HG03460 (cell line): ENCODE results near the gene TADA2B.

Experiments
- ATAC-seq: cut with Tn5 transposase; IDR thresholded peaks from one replicate; pipeline ENCODE4 v1.9.1; 2021; ENCODE audit not compliant: unreplicated experiment

TADA2B gene, protein sequence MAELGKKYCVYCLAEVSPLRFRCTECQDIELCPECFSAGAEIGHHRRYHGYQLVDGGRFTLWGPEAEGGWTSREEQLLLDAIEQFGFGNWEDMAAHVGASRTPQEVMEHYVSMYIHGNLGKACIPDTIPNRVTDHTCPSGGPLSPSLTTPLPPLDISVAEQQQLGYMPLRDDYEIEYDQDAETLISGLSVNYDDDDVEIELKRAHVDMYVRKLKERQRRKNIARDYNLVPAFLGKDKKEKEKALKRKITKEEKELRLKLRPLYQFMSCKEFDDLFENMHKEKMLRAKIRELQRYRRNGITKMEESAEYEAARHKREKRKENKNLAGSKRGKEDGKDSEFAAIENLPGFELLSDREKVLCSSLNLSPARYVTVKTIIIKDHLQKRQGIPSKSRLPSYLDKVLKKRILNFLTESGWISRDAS

GRCh38 chr4:7043284-7044136, at the start of gene TADA2B:
Gene TADA2B (plus strand): TSS chr4:7043372. CDS start chr4:7043580, 208 bp downstream.
- peak; percentile 19 for ATAC-seq

- no peak for ATAC-seq
Observed at GRCh38 chr4:6996481-6996880, 46.7 kb upstream of the TADA2B start.

DNA sequence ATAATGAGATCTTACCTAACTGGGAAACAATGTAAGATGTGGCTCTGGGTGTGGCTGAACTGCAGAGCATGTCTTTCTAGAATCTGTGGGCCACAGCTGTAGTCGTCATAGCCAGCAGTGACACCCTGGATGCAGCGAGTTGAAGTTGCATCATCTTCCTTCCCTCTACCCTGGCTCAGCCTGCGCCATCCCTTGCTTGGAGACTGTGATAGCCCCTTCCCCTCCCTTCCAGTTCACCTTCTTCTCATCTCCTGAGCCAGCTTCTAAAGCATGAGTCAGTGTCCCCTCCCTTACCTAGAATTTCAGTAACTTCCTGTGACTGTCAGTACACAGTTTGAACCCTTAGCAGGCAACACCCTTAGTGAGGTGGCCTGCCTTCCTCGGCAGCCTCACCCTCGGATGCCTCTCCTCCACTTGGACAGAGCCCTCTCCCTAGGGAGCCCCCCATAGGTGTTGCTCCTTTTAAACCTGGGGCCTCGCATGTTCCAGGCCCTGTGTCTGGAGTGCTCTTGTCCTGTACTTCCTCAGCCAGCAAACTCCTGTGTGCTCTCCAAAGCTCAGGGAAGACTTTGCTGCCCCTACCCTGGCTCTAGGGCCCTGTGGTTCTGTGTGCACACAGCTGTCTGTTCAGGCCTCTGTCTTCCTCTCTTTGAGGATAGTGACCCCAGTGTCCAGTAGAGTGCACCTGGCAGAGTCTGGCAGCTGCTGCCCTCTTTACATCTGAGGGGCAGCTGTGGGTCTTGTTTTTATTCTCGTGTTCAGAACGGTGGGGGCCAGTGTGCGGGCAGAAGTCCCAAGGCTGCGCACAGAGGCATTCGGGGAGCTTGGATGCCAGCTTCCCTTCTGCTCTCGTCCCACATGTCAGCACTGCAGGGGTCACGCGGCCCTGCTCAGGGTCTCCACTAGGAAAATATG, 43.7 kb upstream of the TADA2B start:
- no peak for ATAC-seq

DNA sequence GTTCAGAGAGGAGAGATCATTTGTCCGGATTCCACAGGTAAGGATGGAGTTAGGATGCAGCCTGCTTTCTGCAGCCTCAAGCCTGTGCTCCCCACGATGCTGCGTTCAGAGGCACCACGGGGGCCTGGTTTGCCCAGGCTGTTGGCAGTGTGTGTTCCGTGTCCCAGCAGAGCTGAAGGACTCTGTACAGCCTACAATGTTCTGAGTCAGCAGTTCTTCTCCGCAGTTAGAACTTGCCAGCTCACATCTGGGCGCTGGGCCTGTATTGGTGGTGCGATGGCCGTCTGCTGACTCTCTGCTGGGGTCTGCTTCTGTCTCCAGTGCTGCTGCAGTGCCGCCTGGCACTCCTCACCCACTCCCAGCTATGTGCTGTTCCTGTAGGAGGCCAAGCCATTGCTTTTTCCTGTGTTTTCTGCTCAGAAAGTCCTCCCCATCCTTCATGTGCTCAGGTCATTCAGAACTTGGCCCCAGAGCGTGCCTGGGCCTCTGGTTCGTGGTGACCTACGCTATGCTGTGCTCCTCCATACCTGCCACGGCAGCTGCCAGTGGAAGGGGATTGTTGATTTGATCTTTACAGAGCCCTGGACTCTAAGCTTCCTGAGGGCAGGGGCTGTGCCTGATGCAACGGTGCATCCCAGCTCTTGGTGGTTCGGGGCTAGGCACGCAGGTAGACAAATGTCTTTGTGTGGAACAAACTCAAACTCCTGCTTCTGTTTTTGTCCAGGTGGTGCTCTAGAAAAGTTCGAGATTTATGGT, 42.6 kb upstream of the TADA2B start:
- ATAC-seq, result no peak

DNA sequence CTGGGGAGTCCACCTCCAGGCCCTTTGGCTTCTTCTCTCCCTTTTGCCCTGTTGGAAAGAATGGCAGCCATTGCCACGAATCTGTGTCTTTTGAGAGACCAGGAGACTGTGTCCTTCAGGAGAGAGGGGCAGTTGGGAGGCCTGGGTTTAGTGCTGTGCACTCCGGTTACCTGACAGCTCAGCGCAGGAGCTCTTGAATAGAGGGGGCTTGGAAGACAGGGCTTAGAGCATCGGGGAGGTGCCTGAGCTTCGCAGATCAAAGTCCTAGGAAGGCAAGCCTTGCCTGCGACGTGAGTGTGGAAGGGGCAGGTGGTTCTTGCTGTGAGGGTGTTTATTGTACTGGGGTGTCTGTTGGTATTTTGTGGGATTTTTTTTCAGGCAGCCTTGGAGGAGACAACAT, 41.9 kb upstream of the TADA2B start:
- ATAC-seq, result no peak

DNA sequence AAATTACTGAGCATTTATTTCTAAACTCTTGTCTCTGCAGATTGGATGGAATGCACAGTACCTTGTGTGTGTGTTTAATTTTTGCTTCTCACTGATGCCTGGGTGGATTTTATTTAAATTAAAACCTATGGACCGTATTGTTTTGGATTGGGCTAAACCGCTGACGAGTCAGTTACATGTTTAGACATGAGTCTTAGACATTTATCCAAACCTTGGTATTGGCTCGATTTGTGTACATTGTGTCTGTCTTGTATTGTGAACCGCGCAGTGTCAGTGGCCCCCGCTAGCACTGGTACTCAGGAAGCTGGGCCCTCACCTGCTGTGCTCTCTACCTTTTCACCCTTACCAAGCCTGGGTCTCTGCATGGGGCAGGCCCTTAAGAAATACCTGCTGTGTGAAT, 40.8 kb upstream of the TADA2B start:
- no peak for ATAC-seq

DNA sequence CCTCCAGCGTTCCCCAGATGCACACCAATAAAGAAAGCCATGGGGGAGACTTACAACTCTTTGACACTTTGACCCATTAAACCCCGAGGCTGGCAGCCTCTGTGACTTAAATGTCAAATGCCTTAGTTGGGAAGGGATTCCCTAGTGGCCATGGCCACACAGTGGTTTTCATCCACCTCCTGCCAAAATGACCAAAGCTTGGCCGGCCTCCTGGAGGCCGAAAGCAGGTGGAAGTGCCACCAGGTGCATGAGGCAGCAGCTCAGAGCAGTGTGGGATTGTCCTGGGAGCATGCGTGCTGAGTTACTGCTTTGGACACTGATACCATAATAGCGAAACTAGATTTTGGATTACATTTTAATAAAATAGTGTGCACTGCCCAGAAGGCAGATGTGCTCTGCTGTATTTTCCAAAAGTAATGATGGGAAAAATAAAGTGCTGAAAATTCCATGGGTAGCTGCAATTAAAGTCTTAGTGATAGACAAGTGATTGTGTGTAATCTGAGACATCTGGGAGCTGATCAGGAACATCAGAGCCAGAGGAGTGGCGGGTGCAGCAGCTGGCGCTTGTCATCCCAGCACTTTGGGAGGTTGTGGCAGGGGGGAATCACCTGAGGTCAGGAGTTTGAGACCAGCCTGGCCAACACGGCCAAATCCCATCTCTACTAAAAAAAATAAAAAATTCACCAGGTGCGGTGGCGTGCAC, 39.8 kb upstream of the TADA2B start:
- ATAC-seq, result no peak

DNA sequence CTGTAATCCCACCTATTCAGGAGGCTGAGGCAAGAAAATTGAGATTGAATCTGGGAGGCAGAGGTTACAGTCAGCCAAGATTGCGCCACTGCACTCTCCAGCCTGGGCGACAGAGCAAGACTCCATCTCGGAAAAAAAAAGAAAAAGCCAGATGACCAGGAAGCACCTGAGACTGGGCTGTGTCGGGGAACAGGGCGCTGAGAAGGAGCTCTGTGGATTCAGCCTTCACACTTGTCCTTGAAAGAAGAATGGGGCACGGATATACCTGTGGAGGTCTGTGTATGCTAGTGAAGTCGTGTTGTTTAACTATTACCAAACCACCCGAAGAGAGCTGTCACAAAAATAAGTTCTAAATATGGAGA, 39.3 kb upstream of the TADA2B start:
- no peak for ATAC-seq

DNA sequence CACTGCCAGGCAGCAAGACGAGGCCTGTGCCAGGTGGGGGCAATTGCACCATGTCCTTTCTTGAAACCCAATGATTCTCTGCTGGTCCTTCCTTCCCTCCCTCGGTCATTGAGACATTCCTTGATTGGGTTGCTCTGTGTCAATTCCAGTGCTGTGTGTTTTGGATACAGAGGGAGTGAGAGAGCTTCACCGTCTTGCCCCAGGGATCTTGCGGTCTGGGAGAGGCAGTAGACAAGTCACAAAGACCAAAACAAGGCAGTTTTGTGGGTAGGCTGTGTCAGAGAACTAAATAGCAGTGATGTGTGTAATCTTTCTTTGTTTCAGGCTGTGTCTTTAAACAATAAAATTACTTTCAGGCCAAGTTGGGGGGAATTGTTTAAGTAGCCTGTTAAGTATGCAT, 38.8 kb upstream of the TADA2B start:
- no peak for ATAC-seq

GRCh38 chr4:7005571-7005970, 37.6 kb upstream of the TADA2B start:
- ATAC-seq, result no peak

GRCh38 chr4:7006411-7006810, 36.8 kb upstream of the TADA2B start:
- ATAC-seq, result no peak

GRCh38 chr4:7007142-7007907, 35.8 kb upstream of the TADA2B start:
- ATAC-seq, result no peak

DNA sequence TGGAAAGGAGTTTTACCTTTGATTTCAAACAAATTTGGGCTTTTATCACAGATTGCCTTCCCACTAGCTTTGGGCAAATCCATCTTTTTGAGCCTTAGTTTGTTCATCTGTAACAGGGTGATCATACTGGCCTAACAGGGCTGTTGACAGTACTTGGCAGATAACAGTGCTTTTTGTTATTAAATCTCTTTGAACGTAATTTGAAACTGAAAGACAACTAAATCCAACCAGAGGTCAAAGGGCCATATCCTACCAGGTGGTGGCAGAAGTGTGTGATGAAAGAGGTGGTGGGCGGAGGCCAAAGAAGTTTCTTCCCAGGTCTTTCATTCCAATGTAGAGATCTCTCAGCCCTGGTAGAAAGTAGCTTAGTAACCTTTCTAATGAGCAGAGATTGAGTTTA, 35.2 kb upstream of the TADA2B start:
- no peak for ATAC-seq

- no peak for ATAC-seq
Observed at GRCh38 chr4:7009564-7009963, 33.6 kb upstream of the TADA2B start.

GRCh38 chr4:7013175-7013574, 30.0 kb upstream of the TADA2B start:
- no peak for ATAC-seq

- no peak for ATAC-seq
Observed at GRCh38 chr4:7014815-7015214, 28.4 kb upstream of the TADA2B start.

GRCh38 chr4:7015383-7016035, 27.7 kb upstream of the TADA2B start:
- ATAC-seq, result no peak

DNA sequence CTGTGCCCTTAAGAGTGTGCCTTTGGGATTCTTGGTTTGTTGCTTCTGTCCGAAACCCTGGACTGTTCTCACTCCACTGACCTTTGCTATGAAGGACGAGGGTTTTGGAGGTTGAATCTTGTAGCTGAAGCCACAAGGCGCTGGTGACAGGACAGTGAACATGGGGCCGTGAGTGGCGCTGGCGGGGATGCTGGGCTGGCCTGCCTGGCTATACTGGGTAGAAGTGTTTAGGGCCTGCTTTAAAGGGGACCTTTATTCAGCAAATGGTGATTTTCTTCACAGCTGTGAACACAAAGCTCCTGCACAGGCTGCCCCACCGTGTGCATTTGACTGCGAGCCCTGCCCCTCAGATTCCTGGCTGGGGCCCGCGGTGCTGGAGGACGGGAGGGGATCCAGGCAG, 27.1 kb upstream of the TADA2B start:
- ATAC-seq, result no peak

- ATAC-seq, result no peak
Observed at GRCh38 chr4:7016512-7016911, 26.7 kb upstream of the TADA2B start.
